Smooth muscle cell (in vitro differentiated cells): ENCODE measurements around the gene NPAS2. TPM values are rescaled to one million over a fixed set of nuclear protein-coding genes. Genes with fewer than 3 reads are reported as not detected.
A peak's percentile ranks its signal among the peaks of the same experiment; 100 is the strongest.

ENCODE experiments used
- DNase-seq: peaks from one replicate; lab custom pipeline; 2025; ENCODE audit not compliant: unreplicated experiment; lab: John Stamatoyannopoulos, UW
- H2AFZ ChIP-seq: fragments of 200-600 bp; sonication (generic); 2 replicates; pipeline ENCODE4 v1.6.0; 2016; ENCODE audit warnings: antibody characterized with exemption, low read depth, mild to moderate bottlenecking
- H3F3A ChIP-seq: fragments of 200-600 bp; sonication (generic); 2 replicates; pipeline ENCODE4 v1.6.0; 2017; ENCODE audit warnings: antibody characterized with exemption, low read depth
- H3K27ac ChIP-seq: fragments of 200-600 bp; sonication (generic); 2 replicates; pipeline ENCODE4 v1.5.1; 2016; ENCODE audit warnings: low read depth, mild to moderate bottlenecking
- H3K27me3 ChIP-seq: fragments of 200-600 bp; sonication (generic); 2 replicates; pipeline ENCODE4 v1.6.1; 2016; ENCODE audit warnings: low read depth, mild to moderate bottlenecking
- H3K36me3 ChIP-seq: fragments of 200-600 bp; sonication (generic); 2 replicates; pipeline ENCODE4 v1.5.1; 2016; ENCODE audit warnings: low read depth
- H3K4me1 ChIP-seq: fragments of 200-600 bp; sonication (generic); 2 replicates; pipeline ENCODE4 v1.5.1; 2016; ENCODE audit warnings: low read depth
- H3K4me2 ChIP-seq: fragments of 200-600 bp; sonication (generic); 2 replicates; pipeline ENCODE4 v1.6.0; 2016; ENCODE audit warnings: mild to moderate bottlenecking
- H3K4me3 ChIP-seq: fragments of 200-600 bp; sonication (generic); 2 replicates; pipeline ENCODE4 v1.5.1; 2016; ENCODE audit warnings: mild to moderate bottlenecking
- H3K79me2 ChIP-seq: fragments of 200-600 bp; sonication (generic); 2 replicates; pipeline ENCODE4 v1.6.0; 2016; ENCODE audit warnings: low read depth, mild to moderate bottlenecking
- H3K9ac ChIP-seq: fragments of 200-600 bp; sonication (generic); 2 replicates; pipeline ENCODE4 v1.6.0; 2016; ENCODE audit warnings: low read depth
- H3K9me3 ChIP-seq: fragments of 200-600 bp; sonication (generic); replicated peaks from 2 replicates; pipeline ENCODE4 v1.5.1; 2016; ENCODE audit warnings: low read depth
- H4K20me1 ChIP-seq: fragments of 200-600 bp; sonication (generic); 2 replicates; pipeline ENCODE4 v1.6.0; 2016; ENCODE audit warnings: low read depth
- CTCF ChIP-seq: fragments of 200-600 bp; sonication (generic); IDR thresholded peaks from 2 replicates; pipeline ENCODE4 v1.5.1; 2017; ENCODE audit warnings: borderline replicate concordance, mild to moderate bottlenecking, antibody characterized with exemption; ENCODE audit not compliant: insufficient read depth, poor library complexity, severe bottlenecking
- WGBS: methylation state at CpG from one replicate; pipeline ENCODE4 v1.1.7; 2016; ENCODE audit warnings: low lambda C conversion rate; 5-methylcytosine and 5-hydroxymethylcytosine counted together
- polyA plus RNA-seq: library from polyadenylated mRNA; unstranded; fragments of >200 nt; fragmentation: Nextera tagmentation; extraction: Ambion mirVana; gene quantifications from 2 replicates; pipeline ENCODE4 v1.2.1, GENCODE V29; 2016
- total RNA-seq: library from RNA; depleted of rRNA; stranded (reverse); fragments of >200 nt; gene quantifications from 2 replicates; pipeline ENCODE4 v1.2.3, GENCODE V29; 2014

Gene NPAS2
- total and polyA plus RNA-seq, 2 experiments from 2014 or later = 20.2 to 20.7 TPM

GRCh38 chr2:100972452-100972851 lies 152.5 kb downstream of the NPAS2 start:
- no peak for TF ChIP-seq CTCF
- no peak for DNase-seq
- no peak overlapping the region for H3K27ac ChIP-seq
- H3K79me2 ChIP-seq = no peaks in the 10 kb centered on the region
- peaks cover 14% of the 10 kb centered on the region for H3F3A ChIP-seq
- H4K20me1 ChIP-seq = no peaks in the 10 kb centered on the region
- H2AFZ ChIP-seq = no peak overlapping the region
- no peaks in the 10 kb centered on the region for H3K27me3 ChIP-seq
- H3K4me3 ChIP-seq = no peak overlapping the region
- 91% methylated on average over 7 of the region's 7 CpGs for WGBS
- no peak overlapping the region for H3K4me2 ChIP-seq
- no peaks in the 10 kb centered on the region for H3K4me1 ChIP-seq
- no peaks in the 10 kb centered on the region for H3K36me3 ChIP-seq
- no peaks in the 10 kb centered on the region for H3K9me3 ChIP-seq
- H3K9ac ChIP-seq = no peak overlapping the region

- TF ChIP-seq CTCF = no peak
- no peaks in the 10 kb centered on the region for H3K27me3 ChIP-seq
- 91% methylated on average over 22 of the region's 22 CpGs for WGBS
Measured at GRCh38 chr2:100974712-100975520, 155.0 kb downstream of the NPAS2 start.

GRCh38 chr2:100975521-100975785 lies 155.5 kb downstream of the NPAS2 start:
- Histone ChIP-seq H3K4me2 (no peak overlapping the region), H4K20me1 (no peaks in the 10 kb centered on the region), H3K4me1 (no peaks in the 10 kb centered on the region), H3K27me3 (no peaks in the 10 kb centered on the region), H3F3A (peaks cover 18% of the 10 kb centered on the region), H3K36me3 (no peaks in the 10 kb centered on the region), H2AFZ (no peak overlapping the region), H3K9ac (no peak overlapping the region), H3K27ac (no peak overlapping the region), H3K79me2 (no peaks in the 10 kb centered on the region), H3K4me3 (no peak overlapping the region), H3K9me3 (no peaks in the 10 kb centered on the region)
- WGBS = 97% methylated on average over 7 of the region's 7 CpGs
- no peak for DNase-seq
- no peak for TF ChIP-seq CTCF

More at GRCh38 chr2:100974712-100975520, 155.0 kb downstream of the NPAS2 start:
- H3K36me3 ChIP-seq = no peaks in the 10 kb centered on the region
- no peak overlapping the region for H3K27ac ChIP-seq
- no peak overlapping the region for H3K4me3 ChIP-seq
- no peak overlapping the region for H2AFZ ChIP-seq
- no peaks in the 10 kb centered on the region for H3K79me2 ChIP-seq
- peaks cover 18% of the 10 kb centered on the region for H3F3A ChIP-seq
- no peaks in the 10 kb centered on the region for H4K20me1 ChIP-seq
- DNase-seq = no peak
- H3K9me3 ChIP-seq = no peaks in the 10 kb centered on the region
- no peaks in the 10 kb centered on the region for H3K4me1 ChIP-seq
- H3K9ac ChIP-seq = no peak overlapping the region
- no peak overlapping the region for H3K4me2 ChIP-seq

- no peaks in the 10 kb centered on the region for H3K79me2 ChIP-seq
- TF ChIP-seq CTCF = no peak
- H3K9me3 ChIP-seq = no peaks in the 10 kb centered on the region
- H4K20me1 ChIP-seq = no peaks in the 10 kb centered on the region
- H3K36me3 ChIP-seq = no peaks in the 10 kb centered on the region
- no peaks in the 10 kb centered on the region for H3K27me3 ChIP-seq
- DNase-seq = no peak
- peak overlapping the region; percentile 74 for H3K4me2 ChIP-seq
- H3K4me3 ChIP-seq = no peak overlapping the region
- H3K9ac ChIP-seq = no peak overlapping the region
- H3F3A ChIP-seq = peaks cover 18% of the 10 kb centered on the region
- peak overlapping the region; percentile 95 for H3K27ac ChIP-seq
- no peak overlapping the region for H2AFZ ChIP-seq
- H3K4me1 ChIP-seq = no peaks in the 10 kb centered on the region
- 92% methylated on average over 6 of the region's 6 CpGs for WGBS
Measured at GRCh38 chr2:100976061-100976460, 156.1 kb downstream of the NPAS2 start.
